Limb (tissue), 2 donors: ENCODE measurements around the gene CMC2.

Experiments used
- DNase-seq, 2 donors: peaks; one replicate each; pipeline ENCODE4 v3.0.0-alpha.2; 2016; ENCODE audit errors: extremely low spot score in 2 of 2

The CMC2 gene

GRCh38 chr16:81003064-81003463 lies 3.6 kb downstream of the CMC2 start:
- no peak for DNase-seq

- no peak for DNase-seq
Measured at GRCh38 chr16:81001330-81001729, 5.4 kb downstream of the CMC2 start.

GRCh38 chr16:81000873-81001272 lies 5.8 kb downstream of the CMC2 start:
- no peak for DNase-seq

GRCh38 chr16:80997964-80998620 lies 8.6 kb downstream of the CMC2 start:
- no peak for DNase-seq

GRCh38 chr16:80997139-80997798 lies 9.4 kb downstream of the CMC2 start:
- DNase-seq = no peak

- no peak for DNase-seq
Measured at GRCh38 chr16:80996688-80997138, 10.0 kb downstream of the CMC2 start.

GRCh38 chr16:80994451-80994850 lies 12.2 kb downstream of the CMC2 start:
- DNase-seq = no peak

GRCh38 chr16:80993834-80994233 lies 12.9 kb downstream of the CMC2 start:
- no peak for DNase-seq

- no peak for DNase-seq
Measured at GRCh38 chr16:80993307-80993706, 13.4 kb downstream of the CMC2 start.

GRCh38 chr16:80992676-80993293 lies 13.9 kb downstream of the CMC2 start:
- no peak for DNase-seq

GRCh38 chr16:80991792-80992430 lies 14.8 kb downstream of the CMC2 start:
- no peak for DNase-seq

GRCh38 chr16:80990978-80991377 lies 15.7 kb downstream of the CMC2 start:
- no peak for DNase-seq

- no peak for DNase-seq
Measured at GRCh38 chr16:80990577-80990976, 16.1 kb downstream of the CMC2 start.

- no peak for DNase-seq
Measured at GRCh38 chr16:80989801-80990200, 16.9 kb downstream of the CMC2 start.

- DNase-seq = no peak
Measured at GRCh38 chr16:80988756-80989155, 17.9 kb downstream of the CMC2 start.

- DNase-seq = no peak
Measured at GRCh38 chr16:80986557-80986956, 20.1 kb downstream of the CMC2 start.

GRCh38 chr16:80985611-80986010 lies 21.1 kb downstream of the CMC2 start:
- no peak for DNase-seq

GRCh38 chr16:80984124-80984892 lies 22.4 kb downstream of the CMC2 start:
- DNase-seq = no peak

GRCh38 chr16:80982646-80983045 lies 24.0 kb downstream of the CMC2 start:
- no peak for DNase-seq

- no peak for DNase-seq
Measured at GRCh38 chr16:80981103-80981502, 25.6 kb downstream of the CMC2 start.

GRCh38 chr16:80976946-80977345 lies 29.7 kb downstream of the CMC2 start:
- DNase-seq = no peak
